Uterus (tissue), 2 donors: Measurements from ENCODE around the gene UGT1A3.

Experiments used
- POLR2A ChIP-seq, 2 donors: fragments of 450-650 bp; IDR thresholded peaks; one replicate each; pipeline ENCODE4 v1.6.1; 2016; ENCODE audit warnings: antibody characterized with exemption in 2 of 2, mild to moderate bottlenecking in 1 of 2, moderate library complexity in 1 of 2
- TF ChIP-seq, protein P1 (sequence below), 4 experiments: fragments of 200-600 bp in 2 of 4; fragments of 450-650 bp in 2 of 4; sonication (generic) in 2 of 4; IDR thresholded peaks; one replicate each; pipeline ENCODE4 v1.5.1; 2016 to 2019; ENCODE audit warnings: antibody characterized with exemption in 4 of 4, mild to moderate bottlenecking in 2 of 4, moderate library complexity in 1 of 4

DNA sequence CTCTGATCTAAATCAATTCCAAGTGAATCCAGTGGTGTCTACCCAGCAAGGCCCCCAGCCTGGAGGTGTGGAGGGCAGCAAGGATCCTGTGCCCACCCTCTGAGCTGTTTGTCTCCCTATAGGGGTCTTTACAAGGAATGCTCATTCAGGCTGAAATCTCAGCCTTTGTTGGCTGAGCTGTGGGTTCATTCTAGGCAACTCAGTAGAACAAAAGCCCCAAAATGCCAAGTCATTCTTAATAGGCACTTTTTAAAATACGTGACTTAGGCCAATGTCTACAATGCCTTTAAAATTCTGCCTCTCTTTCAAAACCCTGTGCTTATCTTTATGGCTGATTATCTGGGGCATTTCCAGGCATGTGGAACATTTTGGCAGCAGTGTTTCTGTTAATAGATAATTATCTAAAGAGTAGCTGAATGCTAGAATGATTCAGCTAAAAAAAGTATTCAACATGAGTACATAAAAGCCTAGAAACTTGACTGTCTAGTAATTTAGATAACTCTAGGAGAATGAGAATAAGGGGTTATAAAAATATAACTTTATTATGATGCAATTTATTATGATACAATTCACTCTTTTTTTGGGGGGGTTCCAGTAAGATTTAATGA is 28.7 kb upstream of the UGT1A3 start:
- TF ChIP-seq, protein P1, sequence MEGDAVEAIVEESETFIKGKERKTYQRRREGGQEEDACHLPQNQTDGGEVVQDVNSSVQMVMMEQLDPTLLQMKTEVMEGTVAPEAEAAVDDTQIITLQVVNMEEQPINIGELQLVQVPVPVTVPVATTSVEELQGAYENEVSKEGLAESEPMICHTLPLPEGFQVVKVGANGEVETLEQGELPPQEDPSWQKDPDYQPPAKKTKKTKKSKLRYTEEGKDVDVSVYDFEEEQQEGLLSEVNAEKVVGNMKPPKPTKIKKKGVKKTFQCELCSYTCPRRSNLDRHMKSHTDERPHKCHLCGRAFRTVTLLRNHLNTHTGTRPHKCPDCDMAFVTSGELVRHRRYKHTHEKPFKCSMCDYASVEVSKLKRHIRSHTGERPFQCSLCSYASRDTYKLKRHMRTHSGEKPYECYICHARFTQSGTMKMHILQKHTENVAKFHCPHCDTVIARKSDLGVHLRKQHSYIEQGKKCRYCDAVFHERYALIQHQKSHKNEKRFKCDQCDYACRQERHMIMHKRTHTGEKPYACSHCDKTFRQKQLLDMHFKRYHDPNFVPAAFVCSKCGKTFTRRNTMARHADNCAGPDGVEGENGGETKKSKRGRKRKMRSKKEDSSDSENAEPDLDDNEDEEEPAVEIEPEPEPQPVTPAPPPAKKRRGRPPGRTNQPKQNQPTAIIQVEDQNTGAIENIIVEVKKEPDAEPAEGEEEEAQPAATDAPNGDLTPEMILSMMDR (IDR thresholded peaks at IDR 0.05), result no peak
- no peak for TF ChIP-seq POLR2A (IDR thresholded peaks at IDR 0.05)
